Heart left ventricle (tissue), 16 donors: ENCODE measurements around the gene HOMEZ. TPM values are rescaled to one million over a fixed set of nuclear protein-coding genes. Genes with fewer than 3 reads are reported as not detected.
"Not testable (repeated sequence)": the region's sequence is repeated elsewhere in the genome, so short reads cannot be mapped to it uniquely, and the experiment has no call there.

Source experiments
- ATAC-seq, 4 donors: fragments of 200-7000 bp; cut with Tn5 transposase; one replicate each; pipeline ENCODE4 v1.9.1; 2020 to 2022; ENCODE audit warnings: moderate library complexity in 4 of 4, mild to moderate bottlenecking in 3 of 4, moderate number of reproducible peaks in 1 of 4
- DNase-seq, 5 donors: peaks; one replicate each; pipeline ENCODE4 v3.0.0-alpha.2; 2020
- H3K27ac ChIP-seq, 12 donors: fragments of 200-600 bp; sonication (generic) in 4 of 12; one replicate each; pipeline versions ENCODE4 v1.5.0 to v1.8.0; 2016 to 2022; ENCODE audit warnings: mild to moderate bottlenecking in 2 of 12
- H3K27me3 ChIP-seq, 9 donors: fragments of 200-600 bp; sonication (generic) in 2 of 9; one replicate each; pipeline versions ENCODE4 v1.5.1 to v1.8.0; 2016 to 2022; ENCODE audit warnings: mild to moderate bottlenecking in 3 of 9
- H3K36me3 ChIP-seq, 9 donors: fragments of 200-600 bp; sonication (generic) in 2 of 9; one replicate each; pipeline versions ENCODE4 v1.5.0 to v1.8.0; 2018 to 2022; ENCODE audit warnings: mild to moderate bottlenecking in 2 of 9
- H3K4me1 ChIP-seq, 12 donors: fragments of 200-600 bp; sonication (generic) in 4 of 12; one replicate each; pipeline versions ENCODE4 v1.5.0 to v1.8.0; 2016 to 2022; ENCODE audit warnings: mild to moderate bottlenecking in 3 of 12
- H3K4me3 ChIP-seq, 12 donors: fragments of 200-600 bp; sonication (generic) in 4 of 12; one replicate each; pipeline versions ENCODE4 v1.5.0 to v1.8.0; 2017 to 2022; ENCODE audit warnings: mild to moderate bottlenecking in 9 of 12, moderate library complexity in 4 of 12
- H3K9me3 ChIP-seq, 12 donors: fragments of 200-600 bp; sonication (generic) in 4 of 12; one replicate each; pipeline versions ENCODE4 v1.5.0 to v1.8.0; 2016 to 2022; ENCODE audit warnings: mild to moderate bottlenecking in 1 of 12
- CTCF ChIP-seq, 12 donors: fragments of 200-600 bp; sonication (generic) in 4 of 12; IDR thresholded peaks; one replicate each; pipeline versions ENCODE4 v1.5.0 to v1.8.0; 2018 to 2022; ENCODE audit warnings: antibody characterized with exemption in 12 of 12, mild to moderate bottlenecking in 5 of 12
- POLR2A ChIP-seq, 2 donors: fragments of 450-650 bp; IDR thresholded peaks; one replicate each; pipeline ENCODE4 v1.6.1; 2017; ENCODE audit warnings: antibody characterized with exemption in 2 of 2, mild to moderate bottlenecking in 2 of 2, moderate library complexity in 2 of 2
- WGBS, 4 donors: extraction: QIAGEN DNeasy Blood & Tissue Kit in 2 of 4; methylation state at CpG; one replicate each; pipeline versions ENCODE4 v1.1.5 to v1.1.7; 2013 to 2018; 5-methylcytosine and 5-hydroxymethylcytosine counted together
- intact Hi-C, 10 donors: fragments of 100-400 bp; cut with DNase I; formaldehyde crosslinking; loops; one replicate each; pipeline versions ENCODE4 v1.11.1 to v1.14.2; 2022
- polyA plus RNA-seq, 2 donors: library from polyadenylated mRNA; stranded (reverse); fragments of 200-250 nt; gene quantifications; one replicate each; pipeline ENCODE4 v1.2.3, GENCODE V29; 2013
- total RNA-seq, 9 donors: library from RNA; depleted of rRNA in 2 of 9; stranded (reverse); fragments of >200 nt in 2 of 9; fragmentation: NEBNext Ultra II Directional in 3 of 9; extraction: Animal tissue kit (Norgen Biotek cat#: 25700) in 3 of 9; gene quantifications; one replicate each; pipeline versions ENCODE4 v1.1.0 to v1.2.4, GENCODE V29; 2016 to 2023
- donor health status: ischemic (EF 13 %, LVEDD 7.1; RV severe dilation, severe dysfunction).
- donor health status: healthy with polysubstance abuse.
- donor health status: DM: no; HTN: yes; CAD: no.
- donor health status: DM: no; HTN: no; CAD: no.
- donor health status: ischemic (EF 25% LVEDD 6.9; RV normal size, moderate dysfunction).
- donor health status: ischemic (EF 25% LVEDD 5.7; RV mildly dilated, moderate dysfunction).
- donor health status: healthy.
- donor health status: DM: yes; HTN: yes; CAD: no.
- donor health status: ischemic (EF 35%, LVEDD 5.7; RV mildly dilated, moderate dysfunction).
- donor health status: nonischemic (EF 11% LVEDD 7.7; RV severe dilation, severe dysfunction).
- donor health status: DM: yes; HTN: yes; CAD: no.
- donor health status: PGD.
- donor health status: ischemic (EF 29% LVEDD 5.4; RV normal size, mild dysfunction).
- donor health status: nonischemic (EF 23%, LVEDD 6.1; RV moderate dilation, normal function).

HOMEZ gene
- total and polyA plus RNA-seq, 11 donors, result 6.2 to 13.0 (median 9.2) TPM

- peaks cover 0 to 23% (median 13%) of the 10 kb centered on the region in 12 donors for H3K4me1 ChIP-seq
- H3K9me3 ChIP-seq, result no peaks in the 10 kb centered on the region
- no peak overlapping the region for H3K4me3 ChIP-seq
- H3K36me3 ChIP-seq, result peaks cover 0 to 9% (median 7%) of the 10 kb centered on the region in 9 donors
- no peak overlapping the region for H3K27ac ChIP-seq
- ATAC-seq, result no peak
- WGBS, 4 donors, result 92 to 98% (median 96%) methylated on average over 6 of the region's 6 CpGs
- H3K27me3 ChIP-seq, result no peaks in the 10 kb centered on the region
- intact Hi-C loops, result no loop called here
- TF ChIP-seq CTCF (IDR thresholded peaks at IDR 0.05) (no peak), POLR2A (IDR thresholded peaks at IDR 0.05) (no peak)
- no peak for DNase-seq
Measured at GRCh38 chr14:23281247-23281646, 4.7 kb downstream of the HOMEZ start.

- H3K4me1 ChIP-seq, ATAC-seq, H3K9me3 ChIP-seq, H3K27me3 ChIP-seq, intact Hi-C loops, DNase-seq, H3K27ac ChIP-seq, H3K4me3 ChIP-seq: not testable (repeated sequence)
- H3K36me3 ChIP-seq, result peaks cover 0 to 18% (median 12%) of the 10 kb centered on the region in 9 donors
- WGBS, 4 donors, result 92 to 97% (median 95%) methylated on average over 6 of the region's 6 CpGs
Measured at GRCh38 chr14:23277928-23278327, 8.0 kb downstream of the HOMEZ start.

DNA sequence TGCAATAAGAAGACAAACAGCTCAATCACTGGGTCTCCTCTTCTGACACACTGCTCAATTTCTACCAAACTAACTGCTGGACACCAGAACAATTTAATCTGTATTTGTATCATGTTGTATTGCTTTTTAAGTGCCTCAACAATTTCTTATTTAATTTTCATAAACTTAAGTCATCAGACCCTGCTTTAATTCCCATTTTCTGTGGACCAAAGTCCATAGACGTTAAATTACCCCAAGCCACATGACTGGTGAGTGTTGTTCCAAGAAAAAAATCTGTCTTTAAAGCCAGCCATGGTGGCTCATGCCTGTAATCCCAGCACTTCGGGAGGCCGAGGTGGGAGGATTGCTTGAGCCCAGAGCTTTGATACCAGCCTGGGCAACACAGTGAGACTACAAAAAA is 8.7 kb downstream of the HOMEZ start:
- 72 to 88% (median 84%) methylated on average over 3 of the region's 3 CpGs for WGBS, 4 donors
- no peak overlapping the region for H3K4me3 ChIP-seq
- ATAC-seq (no peak), DNase-seq (no peak)
- H3K4me1 ChIP-seq, result peaks cover 0 to 8% (median 0%) of the 10 kb centered on the region in 12 donors
- no peaks in the 10 kb centered on the region for H3K9me3 ChIP-seq
- H3K27ac ChIP-seq, result no peak overlapping the region
- H3K27me3 ChIP-seq, result no peaks in the 10 kb centered on the region
- H3K36me3 ChIP-seq, result peaks cover 0 to 18% (median 12%) of the 10 kb centered on the region in 9 donors
- intact Hi-C loops, result no loop called here
- TF ChIP-seq POLR2A (IDR thresholded peaks at IDR 0.05) (no peak), CTCF (IDR thresholded peaks at IDR 0.05) (no peak)

- WGBS, 4 donors, result 81 to 93% (median 91%) methylated on average over 2 of the region's 2 CpGs
- ATAC-seq, result no peak
- Histone ChIP-seq H3K27me3 (no peaks in the 10 kb centered on the region), H3K9me3 (no peaks in the 10 kb centered on the region), H3K4me3 (no peak overlapping the region), H3K36me3 (peaks cover 0 to 18% (median 12%) of the 10 kb centered on the region in 9 donors), H3K4me1 (peaks cover 0 to 8% (median 0%) of the 10 kb centered on the region in 12 donors), H3K27ac (no peak overlapping the region)
- intact Hi-C loops, result no loop called here
- TF ChIP-seq CTCF (IDR thresholded peaks at IDR 0.05), result no peak
- no peak for TF ChIP-seq POLR2A (IDR thresholded peaks at IDR 0.05)
- DNase-seq, result no peak
Measured at GRCh38 chr14:23275412-23275811, 10.5 kb downstream of the HOMEZ start.

- 89 to 93% (median 90%) methylated on average over 7 of the region's 7 CpGs for WGBS, 4 donors
- Histone ChIP-seq H3K27ac (no peak overlapping the region), H3K27me3 (no peaks in the 10 kb centered on the region), H3K36me3 (no peaks in the 10 kb centered on the region), H3K4me3 (no peak overlapping the region), H3K4me1 (no peaks in the 10 kb centered on the region), H3K9me3 (no peaks in the 10 kb centered on the region)
- DNase-seq (no peak), ATAC-seq (no peak)
- TF ChIP-seq POLR2A (IDR thresholded peaks at IDR 0.05), result no peak
- intact Hi-C loops, result loop anchor here in 9 of 10 donors (5.0 to 10.0 kb wide), 7 partner anchors 103 to 296 kb away; partner anchors contain the start of genes CMTM5 (in 6 of the 9), IL25 (in 5 of the 9), AP1G2 (in 1 of the 9) and NGDN (in 1 of the 9)
Measured at GRCh38 chr14:23269193-23269592, 16.7 kb downstream of the HOMEZ start.

GRCh38 chr14:23260849-23261248 is 25.1 kb downstream of the HOMEZ start:
- H3K4me3 ChIP-seq, H3K9me3 ChIP-seq, DNase-seq, H3K4me1 ChIP-seq, H3K27ac ChIP-seq, ATAC-seq, H3K36me3 ChIP-seq: not testable (repeated sequence)
- 82 to 87% (median 84%) methylated on average over 8 of the region's 8 CpGs for WGBS, 4 donors
- peaks cover 0 to 18% (median 4%) of the 10 kb centered on the region in 9 donors for H3K27me3 ChIP-seq
- intact Hi-C loops, result loop anchor here in 7 of 10 donors (10.0 kb wide), 4 partner anchors 114 to 304 kb away; partner anchors contain the start of genes CMTM5 (in 4 of the 7), IL25 (in 4 of the 7), AP1G2 (in 1 of the 7) and NGDN (in 1 of the 7)
